HG03135 (cell line): Measurements from ENCODE around the gene AP1B1.
"Not testable (repeated sequence)": the region's sequence is repeated elsewhere in the genome, so short reads cannot be mapped to it uniquely, and the experiment has no call there.

Source experiments
- ATAC-seq: cut with Tn5 transposase; IDR thresholded peaks from one replicate; pipeline ENCODE4 v1.9.1; 2021; ENCODE audit warnings: mild to moderate bottlenecking, moderate library complexity; ENCODE audit not compliant: unreplicated experiment

The AP1B1 gene

DNA sequence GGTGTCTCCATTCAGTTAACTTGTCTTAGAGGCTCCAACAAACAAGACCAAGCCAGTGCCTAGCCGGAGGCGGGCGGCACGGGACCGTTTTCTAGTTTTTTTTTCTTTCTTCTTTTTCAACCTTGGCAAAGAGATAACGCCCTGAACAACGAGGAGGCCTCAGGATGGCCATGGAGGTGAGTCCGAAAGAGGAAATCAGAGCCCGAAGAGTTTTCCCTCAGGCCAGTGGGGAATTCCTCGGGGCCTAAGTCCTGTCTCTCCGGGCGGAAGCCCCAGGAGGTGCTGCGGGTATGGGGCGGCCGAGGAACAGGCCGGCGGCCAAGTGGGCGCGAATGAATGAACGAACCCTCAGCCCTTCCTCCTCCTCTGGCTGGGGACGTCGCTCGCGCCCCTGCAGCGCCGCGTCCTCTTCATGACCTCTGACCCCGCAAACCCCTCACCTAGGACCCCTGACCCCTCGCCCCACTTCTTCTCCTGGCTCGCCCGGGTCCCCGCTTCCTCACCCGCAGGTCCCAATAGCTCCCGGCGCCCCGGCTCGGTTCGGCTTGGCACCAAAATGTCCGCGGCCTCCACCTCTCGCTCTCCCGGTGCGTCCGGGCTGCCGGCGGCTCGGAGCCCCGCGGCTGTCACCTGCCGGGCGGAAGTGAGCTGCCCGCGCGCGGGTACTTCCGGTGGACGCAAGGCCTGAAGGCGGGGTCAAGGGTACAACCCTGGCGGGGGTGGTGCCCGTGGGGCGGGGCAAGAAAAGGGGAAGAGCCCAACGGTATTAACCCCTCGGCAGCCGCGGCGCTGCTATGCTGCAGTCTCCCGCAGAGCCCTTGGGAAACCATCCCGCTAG is at the start of gene AP1B1:
Gene AP1B1 (minus strand): TSS at position 650 of the 838 bp plus-strand sequence. CDS start 21,327 bp downstream, outside the sequence.
- ATAC-seq, result peak; percentile 81

DNA sequence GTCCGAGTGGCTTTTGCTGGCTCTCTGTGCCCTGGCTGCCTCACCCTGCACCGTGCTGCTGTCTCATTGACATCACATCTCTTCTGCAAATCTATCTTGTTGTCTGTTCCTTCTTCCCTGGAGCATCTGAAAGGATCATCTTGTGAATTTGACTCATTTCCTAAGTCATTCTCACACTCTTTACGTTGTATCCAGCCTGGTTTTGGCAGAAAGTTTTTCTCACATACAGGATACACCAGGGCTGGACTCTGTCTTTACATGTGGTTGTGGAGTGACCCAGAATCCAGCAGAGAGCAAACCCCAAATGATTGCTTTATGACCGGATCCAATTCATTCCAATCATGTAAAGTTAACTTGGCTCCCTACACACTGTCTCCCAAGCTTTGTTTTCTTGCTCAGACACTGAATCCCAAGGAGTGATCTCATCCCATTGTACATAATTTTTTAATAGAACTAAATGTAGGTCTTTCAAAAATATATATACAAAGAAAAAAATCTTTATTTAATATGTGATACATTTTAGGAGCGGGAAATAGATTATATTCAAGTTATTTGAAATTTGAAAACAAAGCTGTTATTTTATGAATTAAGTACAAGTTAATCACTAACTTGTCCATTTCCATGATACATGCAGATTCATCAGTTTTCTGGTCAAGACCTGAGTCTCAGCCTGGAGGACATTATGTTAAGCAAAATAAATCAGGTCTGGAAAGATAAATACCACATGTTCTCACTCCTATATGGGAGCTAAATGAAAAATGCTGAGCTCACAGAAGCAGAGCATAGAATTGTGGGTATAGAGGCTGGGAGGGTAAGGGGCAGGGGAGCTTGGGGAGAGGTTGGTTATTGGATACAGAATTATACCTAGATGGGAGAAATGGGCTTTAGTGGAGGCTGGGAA is 47.1 kb upstream of the AP1B1 start:
- no peak for ATAC-seq

DNA sequence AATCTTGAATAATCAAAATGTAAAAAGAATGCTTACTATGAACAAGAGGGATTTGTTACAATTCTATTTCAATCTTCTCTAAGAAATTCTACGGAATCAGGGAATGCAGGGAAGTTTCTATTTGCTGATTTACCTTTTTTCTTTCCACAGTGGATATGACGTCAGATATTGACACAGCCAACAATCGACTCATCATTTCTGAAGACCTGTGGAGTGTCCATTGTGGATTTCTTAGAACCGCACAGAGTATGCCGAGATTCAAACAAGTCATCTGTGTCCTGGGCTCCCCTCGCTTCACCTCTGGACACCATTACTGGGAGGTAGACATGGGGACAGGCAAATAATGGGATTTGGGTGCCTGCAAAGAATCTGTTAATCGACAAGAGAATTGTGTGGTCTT is 45.9 kb upstream of the AP1B1 start:
- no peak for ATAC-seq

- no peak for ATAC-seq
Measured at GRCh38 chr22:29433856-29434255, 45.5 kb upstream of the AP1B1 start.

- ATAC-seq, result no peak
Measured at GRCh38 chr22:29431986-29432385, 43.6 kb upstream of the AP1B1 start.

DNA sequence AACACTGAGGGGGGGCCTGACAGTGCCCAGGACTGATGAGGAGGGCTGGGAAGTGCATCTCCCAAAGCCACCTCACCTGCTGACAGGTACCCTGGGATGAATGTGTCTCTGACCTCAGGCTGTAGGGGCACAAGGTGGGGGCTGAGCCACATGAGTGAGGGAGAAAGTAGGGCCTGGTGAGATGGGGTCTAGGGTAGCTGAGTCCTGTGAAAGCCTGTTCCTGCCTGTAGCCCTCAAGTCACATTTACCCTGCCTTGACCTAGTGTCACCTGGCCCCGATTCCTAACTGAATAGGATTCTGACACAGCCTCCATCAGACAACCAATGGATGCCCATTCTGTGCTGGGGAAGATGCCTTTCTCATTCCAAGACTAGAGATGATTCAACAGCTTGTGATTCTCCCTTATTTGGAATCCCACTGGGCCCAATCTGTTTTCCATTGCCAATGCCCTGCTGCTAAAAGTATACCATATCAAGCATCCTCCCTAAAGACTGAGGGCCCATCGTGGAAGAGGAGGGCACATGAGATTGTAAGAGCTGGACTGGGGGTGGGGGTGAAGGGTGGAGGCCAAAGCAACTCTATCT is 38.9 kb upstream of the AP1B1 start:
- no peak for ATAC-seq

GRCh38 chr22:29426476-29426875 is 38.1 kb upstream of the AP1B1 start:
- no peak for ATAC-seq

DNA sequence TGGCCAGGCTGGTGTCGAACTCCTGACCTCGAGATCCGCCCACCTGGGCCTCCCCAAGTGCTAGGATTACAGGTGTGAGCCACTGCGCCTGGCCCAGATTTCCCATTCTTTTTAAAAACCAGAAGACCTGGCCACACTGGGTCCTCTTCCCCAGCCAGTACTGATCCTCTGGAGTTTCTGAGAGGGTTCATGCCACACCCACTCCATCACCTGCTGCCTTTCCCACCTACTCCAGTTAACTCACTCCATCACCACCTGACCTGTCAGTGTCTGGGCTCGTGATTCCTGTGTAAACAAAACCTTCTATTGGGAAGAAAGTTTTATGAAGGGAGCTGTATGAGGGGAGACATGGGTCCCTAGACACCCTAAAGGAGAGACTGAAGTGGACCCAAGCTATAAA is 30.3 kb upstream of the AP1B1 start:
- ATAC-seq, result not testable (repeated sequence)

DNA sequence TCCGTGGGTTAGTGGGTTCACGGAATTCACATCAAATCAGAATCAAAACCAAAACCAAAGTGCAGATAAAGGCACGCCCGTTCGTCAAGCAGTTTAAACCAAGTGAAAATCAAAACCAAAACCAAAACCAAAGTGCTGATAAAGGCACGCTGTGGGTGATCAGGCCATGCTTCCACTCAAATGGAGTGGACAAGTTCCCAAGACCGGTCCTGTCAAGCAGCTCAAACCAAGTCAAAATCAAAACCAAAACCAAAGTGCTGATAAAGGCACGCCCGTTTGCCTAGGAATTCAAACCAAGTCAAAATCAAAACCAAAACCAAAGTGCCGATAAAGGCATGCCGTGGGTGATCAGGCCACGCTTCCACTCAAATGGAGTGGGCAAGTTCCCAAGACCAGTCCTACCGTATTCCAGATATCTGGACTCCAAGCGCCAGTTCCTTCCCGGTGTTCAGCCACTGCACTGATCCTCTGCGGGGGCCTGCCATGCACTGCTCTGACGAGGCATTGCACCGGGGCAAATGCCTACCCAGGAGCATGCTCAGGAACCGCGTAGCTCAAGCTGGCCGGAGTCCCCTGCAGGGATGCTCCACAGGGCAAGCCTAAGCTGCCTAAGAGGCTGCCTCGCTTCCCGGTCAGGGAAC is 26.7 kb upstream of the AP1B1 start:
- ATAC-seq, result not testable (repeated sequence)

DNA sequence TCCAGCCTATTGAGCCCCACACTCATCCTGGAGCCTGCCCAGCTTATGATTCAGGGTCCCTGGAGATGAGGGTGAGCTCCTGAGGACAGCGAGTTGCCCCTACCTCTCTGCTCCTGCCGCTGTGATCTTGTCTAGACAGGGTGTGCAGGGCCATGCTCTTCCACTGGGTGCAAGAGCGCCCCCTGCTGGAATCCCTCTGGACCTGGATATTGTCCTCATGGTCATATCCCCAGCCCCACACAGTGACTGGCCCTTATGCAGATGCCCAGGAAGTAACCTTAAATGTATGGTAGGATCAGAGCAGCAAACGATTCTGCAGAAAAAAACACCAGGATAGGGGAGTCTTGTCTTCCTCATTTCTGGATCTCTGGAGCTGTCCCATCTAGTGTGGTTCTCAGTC is 24.4 kb upstream of the AP1B1 start:
- not testable (repeated sequence) for ATAC-seq

DNA sequence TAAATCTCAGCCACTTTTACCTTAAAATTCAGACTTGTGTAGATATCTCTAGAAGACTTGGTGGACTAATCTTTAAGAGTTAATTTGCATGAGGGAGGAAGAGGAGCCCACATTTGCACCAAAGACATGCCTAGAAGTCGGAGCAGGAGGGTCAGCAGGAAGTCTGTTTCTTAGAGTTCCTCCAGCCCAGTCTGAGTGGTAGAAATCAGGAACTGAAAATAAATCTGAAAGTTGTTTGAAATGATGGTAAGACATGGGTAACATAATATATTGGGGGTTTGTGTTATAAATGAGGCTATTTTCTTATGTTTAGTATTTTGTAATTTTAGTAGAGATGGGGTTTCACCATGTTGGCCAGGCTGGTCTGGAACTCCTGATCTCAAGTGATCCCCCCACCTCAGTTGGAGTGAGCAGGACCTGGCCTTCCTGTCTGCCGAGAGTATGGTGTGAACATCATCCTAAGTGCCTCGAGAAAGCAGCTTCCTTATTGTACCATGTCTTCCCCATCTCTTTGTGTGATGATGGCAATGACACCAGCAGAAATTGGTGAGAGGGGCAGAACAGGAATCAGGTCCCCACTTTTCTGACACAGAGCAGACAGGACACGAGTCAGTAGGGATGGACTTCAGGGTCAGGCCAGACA is 23.3 kb upstream of the AP1B1 start:
- peak; percentile 58 for ATAC-seq

GRCh38 chr22:29408940-29409339 is 20.6 kb upstream of the AP1B1 start:
- no peak for ATAC-seq

DNA sequence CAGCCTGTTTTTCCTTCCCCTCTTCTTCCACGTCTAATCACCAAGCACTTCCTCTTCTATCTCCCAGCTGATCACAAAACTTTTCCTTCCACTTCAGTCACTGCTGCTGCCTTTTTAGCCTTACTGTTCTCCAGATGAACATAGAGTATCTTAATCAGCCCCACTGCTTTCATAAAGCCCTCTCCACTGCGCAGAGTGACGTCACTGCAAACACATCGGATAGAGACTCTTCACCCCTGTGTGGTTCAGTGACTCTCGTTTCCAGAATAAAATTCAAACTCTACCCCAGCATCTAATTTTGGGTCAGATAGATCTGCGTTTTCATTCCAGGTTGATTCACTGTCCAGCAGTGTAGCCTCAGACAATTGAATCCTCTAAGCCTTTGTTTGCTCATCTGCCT is 13.2 kb upstream of the AP1B1 start:
- not testable (repeated sequence) for ATAC-seq

GRCh38 chr22:29400576-29400975 is 12.2 kb upstream of the AP1B1 start:
- ATAC-seq, result no peak

DNA sequence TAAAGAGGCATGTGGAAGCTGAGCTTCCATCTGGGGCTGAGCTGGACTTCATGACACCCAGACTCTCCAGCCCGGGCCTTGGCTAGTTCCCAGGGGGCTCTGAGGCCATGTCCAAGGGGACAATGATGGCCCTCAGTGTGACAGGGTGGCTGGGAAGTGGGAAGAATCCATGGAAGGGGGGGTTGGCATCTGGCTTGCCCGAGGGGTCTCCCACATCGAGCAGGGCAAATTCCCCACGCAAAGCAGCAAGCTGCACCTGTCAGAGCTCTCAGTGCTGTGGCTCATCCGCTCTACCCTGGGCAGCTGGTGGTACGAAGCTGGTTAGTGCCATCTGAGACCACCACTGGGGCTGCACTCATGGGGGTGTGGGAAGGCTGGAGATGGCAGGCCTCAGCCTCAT is 9.4 kb upstream of the AP1B1 start:
- ATAC-seq, result no peak

DNA sequence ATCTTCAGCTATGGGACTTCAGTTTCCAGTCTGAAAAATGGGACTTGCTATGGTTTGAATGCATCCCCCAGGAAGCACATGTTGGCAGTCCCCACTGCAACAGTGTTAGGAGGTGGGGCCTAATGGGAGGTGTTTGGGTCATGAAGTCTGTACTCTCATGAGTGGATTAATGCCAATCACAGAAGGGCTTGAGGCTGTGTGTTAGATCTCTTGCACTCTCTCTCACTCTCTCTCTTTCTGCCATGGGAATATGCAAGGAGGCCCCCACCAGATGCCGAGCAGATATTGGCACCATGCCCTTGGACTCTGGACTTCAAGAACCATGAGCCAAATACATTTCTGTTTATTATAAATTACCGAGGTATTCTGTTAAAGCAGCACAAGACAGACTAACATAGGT is 7.8 kb upstream of the AP1B1 start:
- ATAC-seq, result no peak

GRCh38 chr22:29394931-29395581 is 6.7 kb upstream of the AP1B1 start:
- no peak for ATAC-seq

DNA sequence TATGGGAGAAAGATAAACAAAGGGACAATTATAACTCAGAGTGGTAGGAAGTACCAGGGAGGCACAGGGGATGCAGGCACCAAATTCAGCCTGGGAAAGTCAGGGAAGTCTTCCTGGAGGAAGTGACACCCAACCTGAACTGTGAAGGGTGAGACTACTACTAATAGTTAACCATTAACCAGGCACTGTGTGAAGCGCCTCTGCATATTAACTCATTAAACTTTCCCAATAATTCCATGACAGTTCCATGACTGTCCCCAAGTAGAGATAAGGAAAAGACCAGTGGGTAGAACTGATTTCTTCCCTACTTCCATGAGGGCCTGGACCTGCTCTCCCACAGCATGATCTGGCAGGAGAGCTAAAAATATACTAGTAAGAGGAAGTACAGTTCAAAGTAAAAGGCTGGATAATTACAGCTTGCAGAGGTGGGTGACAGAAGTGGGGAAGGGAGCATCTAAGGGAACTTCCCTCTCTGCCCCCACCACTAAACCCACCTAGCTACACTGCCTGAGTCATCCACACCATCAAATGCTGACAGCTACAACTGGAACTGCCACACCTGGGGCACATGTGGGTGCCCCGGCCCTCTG is 4.7 kb upstream of the AP1B1 start:
- no peak for ATAC-seq

DNA sequence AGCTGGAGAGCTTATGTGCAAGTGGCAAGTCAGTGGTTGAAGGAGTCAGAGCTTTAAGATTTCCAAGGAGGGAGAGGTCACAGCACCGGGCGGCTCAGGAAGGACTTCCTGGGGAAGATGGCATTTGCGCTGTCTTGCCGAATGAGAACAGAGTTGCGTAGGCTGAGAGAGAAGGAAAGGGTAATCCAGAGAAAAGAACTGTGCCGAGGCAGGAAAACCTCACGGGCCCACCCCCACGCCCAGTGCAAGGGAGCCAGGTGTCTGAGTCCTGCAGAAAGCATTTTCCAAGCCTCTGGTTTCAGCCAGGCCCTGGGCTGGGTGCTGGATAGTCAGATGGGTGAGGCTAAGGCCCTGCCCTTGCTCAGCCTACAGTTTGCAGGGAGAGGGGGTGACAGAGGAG is 3.2 kb upstream of the AP1B1 start:
- ATAC-seq, result no peak

DNA sequence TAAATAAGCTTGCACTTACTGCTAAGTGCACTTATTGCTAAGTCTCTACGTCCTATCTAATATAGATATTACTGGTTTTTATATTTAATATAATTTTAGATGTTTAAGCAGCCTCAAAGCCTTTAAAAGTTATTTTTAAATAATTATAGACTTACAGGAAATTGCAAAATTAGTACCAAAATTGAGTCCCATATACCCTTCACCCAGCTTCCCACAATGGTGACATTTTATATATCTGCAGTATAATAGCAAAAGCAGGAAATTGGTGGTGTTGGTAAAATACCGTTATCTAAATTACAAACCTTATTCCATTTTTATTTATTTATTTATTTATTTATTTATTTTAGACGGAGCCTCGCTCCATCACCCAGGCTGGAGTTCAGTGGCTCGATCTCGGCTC is 1.9 kb upstream of the AP1B1 start:
- ATAC-seq, result no peak
